ENCODE results near the gene RPE65.
"Not testable (repeated sequence)": the region's sequence is repeated elsewhere in the genome, so short reads cannot be mapped to it uniquely, and the experiment has no call there.

The RPE65 gene

GRCh38 chr1:68448365-68448764 is 1.4 kb downstream of the RPE65 start:
- no peak for DNase-seq

GRCh38 chr1:68445709-68446108 is 4.0 kb downstream of the RPE65 start:
- no peak for DNase-seq

- DNase-seq, result no peak
Observed at GRCh38 chr1:68442822-68443556, 6.8 kb downstream of the RPE65 start.

- DNase-seq, result no peak
Observed at GRCh38 chr1:68442006-68442405, 7.7 kb downstream of the RPE65 start.

- no peak for DNase-seq
Observed at GRCh38 chr1:68438310-68438709, 11.4 kb downstream of the RPE65 start.

GRCh38 chr1:68433395-68433794 is 16.4 kb downstream of the RPE65 start:
- no peak for DNase-seq

- DNase-seq, result no peak
Observed at GRCh38 chr1:68431076-68431475, 18.7 kb downstream of the RPE65 start.

- no peak for DNase-seq
Observed at GRCh38 chr1:68429233-68429808, 20.4 kb downstream of the RPE65 start.

GRCh38 chr1:68426594-68426993 is 23.2 kb downstream of the RPE65 start:
- no peak for DNase-seq

GRCh38 chr1:68421350-68421749 is 28.4 kb downstream of the RPE65 start:
- no peak for DNase-seq

- no peak for DNase-seq
Observed at GRCh38 chr1:68409426-68409825, 40.3 kb downstream of the RPE65 start.

- no peak for DNase-seq
Observed at GRCh38 chr1:68401506-68401905, 48.2 kb downstream of the RPE65 start.

GRCh38 chr1:68395575-68395974 is 54.2 kb downstream of the RPE65 start:
- DNase-seq, result not testable (repeated sequence)

GRCh38 chr1:68392474-68392873 is 57.3 kb downstream of the RPE65 start:
- DNase-seq, result not testable (repeated sequence)

- not testable (repeated sequence) for DNase-seq
Observed at GRCh38 chr1:68385798-68386524, 63.8 kb downstream of the RPE65 start.

GRCh38 chr1:68384872-68385411 is 64.8 kb downstream of the RPE65 start:
- no peak for DNase-seq

GRCh38 chr1:68384321-68384813 is 65.4 kb downstream of the RPE65 start:
- DNase-seq, result no peak

GRCh38 chr1:68383092-68383491 is 66.7 kb downstream of the RPE65 start:
- no peak for DNase-seq

GRCh38 chr1:68379085-68379478 is 70.7 kb downstream of the RPE65 start:
- DNase-seq, result no peak
